ENCODE data around the gene APRT.

APRT gene

DNA sequence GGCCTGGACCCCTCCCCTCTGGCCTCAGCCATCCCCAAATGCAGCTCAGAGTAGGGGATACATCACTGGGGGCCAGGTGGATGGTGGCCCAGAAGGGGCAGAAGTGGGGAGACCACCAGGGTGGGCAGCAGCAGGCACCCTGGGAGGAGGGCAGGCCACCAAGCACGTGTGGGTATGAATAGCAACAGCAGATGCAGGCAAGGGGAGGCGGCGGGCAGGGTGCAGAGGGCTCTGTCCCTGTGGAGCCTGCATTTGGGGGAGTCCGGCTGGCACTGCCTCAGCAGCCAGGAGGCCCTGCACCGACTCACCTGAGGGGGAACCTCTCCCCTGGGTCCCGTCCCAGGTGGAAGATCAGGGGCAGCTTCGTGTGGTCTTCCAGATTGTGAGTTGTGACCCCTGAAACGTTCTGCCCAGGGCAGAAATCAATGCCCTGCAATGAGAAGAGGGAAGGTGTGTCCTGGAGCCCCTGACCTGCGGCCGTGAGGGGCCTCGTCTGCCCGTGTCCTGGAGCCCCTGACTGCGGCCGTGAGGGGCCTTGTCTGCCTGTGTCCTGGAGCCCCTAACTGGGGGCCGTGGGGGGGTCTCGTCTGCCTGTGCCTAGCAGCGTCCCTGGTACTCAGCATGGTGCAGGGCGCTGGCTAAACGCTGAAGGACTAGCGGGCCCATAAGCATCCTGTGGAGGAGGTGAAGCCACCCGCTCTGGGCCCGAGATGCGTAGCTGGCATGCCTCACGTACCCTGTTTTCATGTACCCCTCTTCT is 10.7 kb upstream of the APRT start:
- no peak for DNase-seq (ENCODE audit: low spot score)

DNA sequence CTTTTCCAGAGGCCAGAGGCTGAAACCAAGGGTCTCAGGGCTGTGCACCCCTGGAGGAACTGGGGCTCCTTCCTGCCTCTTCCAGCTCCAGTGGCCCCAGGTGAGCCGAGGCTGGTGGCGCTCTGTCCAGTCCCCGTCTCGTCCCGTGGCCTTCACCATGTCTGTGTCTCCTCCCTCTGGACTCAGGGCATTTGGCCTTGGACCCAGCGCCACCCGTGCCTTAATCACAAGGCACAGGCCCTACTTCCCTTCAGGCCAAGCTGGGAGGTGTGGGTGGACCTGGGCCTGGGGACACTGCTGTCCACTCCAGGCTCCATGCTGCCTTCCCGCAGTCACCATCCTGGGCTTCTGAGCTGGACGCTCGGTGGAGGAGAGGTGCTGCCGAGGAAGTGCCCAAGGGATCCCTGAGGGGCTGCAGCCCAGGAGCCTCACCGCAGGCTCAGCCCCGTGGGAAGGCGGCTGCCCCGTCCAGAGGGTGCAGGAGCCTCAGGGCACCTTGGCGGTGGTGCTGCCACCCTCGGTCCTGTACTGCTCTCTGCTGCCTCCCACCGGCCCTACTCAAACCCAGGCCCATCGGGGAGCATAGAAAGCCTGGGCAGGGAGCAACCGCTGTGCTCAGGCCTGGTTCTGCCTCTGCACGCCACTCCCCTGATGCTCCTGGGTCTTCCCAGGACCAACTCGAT is 9.6 kb upstream of the APRT start:
- DNase-seq (ENCODE audit: low spot score), result no peak

DNA sequence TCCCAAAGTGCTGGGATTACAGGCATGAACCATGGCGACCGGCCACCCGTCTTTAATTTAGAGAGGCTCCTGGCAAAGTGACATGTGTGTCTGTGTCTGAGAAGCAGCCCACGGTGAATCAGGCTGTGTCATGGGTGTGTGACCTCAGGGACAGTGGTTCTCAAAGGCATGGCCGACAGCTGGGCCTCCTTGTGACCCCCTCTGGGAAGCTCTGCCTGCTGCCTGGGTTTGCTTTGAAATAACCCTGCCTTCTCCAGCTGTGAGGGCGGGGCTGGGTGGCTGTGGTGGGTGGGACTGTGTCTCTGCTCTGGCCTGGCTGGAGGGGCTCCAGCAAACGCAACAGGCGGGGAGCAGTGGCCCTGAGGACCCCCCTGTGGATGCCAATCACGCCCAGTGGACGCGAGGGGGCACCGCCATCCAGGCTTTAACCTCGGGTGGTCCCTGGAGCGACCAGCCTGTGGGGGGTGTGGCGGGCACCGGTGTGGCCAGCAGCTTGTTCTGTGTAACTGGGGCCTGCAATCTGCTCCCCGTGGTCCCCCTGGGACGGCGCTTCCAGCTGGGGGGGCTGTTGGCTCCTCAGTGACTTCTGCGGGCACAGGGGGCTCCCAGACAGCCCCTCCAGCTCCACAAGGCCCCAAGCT is 8.8 kb upstream of the APRT start:
- DNase-seq (ENCODE audit: low spot score), result no peak

DNA sequence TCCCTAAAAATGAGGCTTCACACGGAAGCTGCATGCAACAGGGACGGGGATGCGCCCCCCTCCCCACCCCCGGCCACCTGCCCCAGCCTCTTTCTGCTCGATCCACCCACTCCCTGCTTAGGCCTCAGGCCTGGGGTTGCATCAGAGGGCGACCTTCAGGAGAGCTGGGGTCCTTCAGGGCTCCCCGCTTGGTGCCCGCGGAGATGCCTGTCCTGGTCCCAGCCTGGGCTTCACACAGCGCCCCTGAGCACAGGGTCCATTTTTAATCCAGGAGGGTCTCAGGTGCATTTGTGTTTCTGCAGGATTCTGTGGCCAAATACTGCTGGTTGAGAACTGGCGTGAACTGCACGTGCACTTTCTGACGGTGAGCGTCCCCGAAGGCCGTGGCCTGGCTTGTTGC is 7.4 kb upstream of the APRT start:
- no peak for DNase-seq (ENCODE audit: low spot score)

DNA sequence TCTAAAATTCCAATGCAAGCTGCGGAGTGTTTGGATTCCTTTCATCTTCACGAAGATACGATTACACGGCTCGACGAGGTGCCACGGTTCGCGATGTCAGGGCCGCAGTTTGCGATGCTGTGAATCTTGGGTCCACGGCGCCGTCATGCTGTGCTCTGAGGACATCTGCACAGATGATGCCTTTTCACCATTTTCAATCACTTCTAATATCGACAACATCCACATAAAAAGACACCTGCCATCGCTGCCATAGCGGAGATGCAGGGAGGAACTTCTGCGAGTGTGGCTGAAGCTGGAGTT is 6.8 kb upstream of the APRT start:
- DNase-seq (ENCODE audit: low spot score), result no peak

DNA sequence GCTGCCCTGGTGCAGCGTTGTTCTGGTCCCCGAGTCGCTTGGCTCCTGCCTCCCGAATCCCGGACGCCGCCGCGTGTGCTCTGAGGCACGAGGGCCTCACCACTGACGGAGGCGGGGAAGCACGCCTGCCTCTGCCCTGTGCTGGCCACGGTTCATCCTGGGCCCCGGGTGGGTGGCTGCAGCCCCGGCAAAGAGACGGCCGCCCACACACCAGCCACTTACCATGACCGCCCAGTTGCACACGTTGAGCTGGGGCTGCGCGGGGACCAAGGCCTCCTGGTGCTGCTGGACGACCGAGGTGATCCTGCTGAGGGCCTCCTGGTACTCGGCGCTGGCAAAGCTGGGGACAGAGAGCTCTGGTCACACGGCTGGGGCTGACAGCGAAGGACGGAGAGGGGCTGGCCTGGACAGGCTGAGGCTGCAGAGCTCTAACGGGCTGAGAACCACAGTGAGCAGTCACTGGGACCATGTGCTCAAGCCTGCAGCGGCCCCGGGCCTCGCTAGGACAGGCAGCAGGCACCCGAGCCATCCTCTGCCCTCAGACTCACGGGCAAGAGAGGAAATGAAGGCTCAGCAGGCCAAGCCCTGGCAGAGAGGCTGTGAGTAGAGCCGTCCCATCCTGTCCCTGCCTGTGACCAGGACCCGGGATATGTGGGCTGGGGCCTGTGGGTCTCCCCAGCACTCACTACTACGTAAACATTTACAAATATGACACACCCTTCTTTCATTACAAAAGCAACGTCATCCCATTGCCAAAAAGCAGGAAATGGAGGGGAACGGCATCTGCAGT is 6.3 kb upstream of the APRT start:
- DNase-seq (ENCODE audit: low spot score), result no peak

DNA sequence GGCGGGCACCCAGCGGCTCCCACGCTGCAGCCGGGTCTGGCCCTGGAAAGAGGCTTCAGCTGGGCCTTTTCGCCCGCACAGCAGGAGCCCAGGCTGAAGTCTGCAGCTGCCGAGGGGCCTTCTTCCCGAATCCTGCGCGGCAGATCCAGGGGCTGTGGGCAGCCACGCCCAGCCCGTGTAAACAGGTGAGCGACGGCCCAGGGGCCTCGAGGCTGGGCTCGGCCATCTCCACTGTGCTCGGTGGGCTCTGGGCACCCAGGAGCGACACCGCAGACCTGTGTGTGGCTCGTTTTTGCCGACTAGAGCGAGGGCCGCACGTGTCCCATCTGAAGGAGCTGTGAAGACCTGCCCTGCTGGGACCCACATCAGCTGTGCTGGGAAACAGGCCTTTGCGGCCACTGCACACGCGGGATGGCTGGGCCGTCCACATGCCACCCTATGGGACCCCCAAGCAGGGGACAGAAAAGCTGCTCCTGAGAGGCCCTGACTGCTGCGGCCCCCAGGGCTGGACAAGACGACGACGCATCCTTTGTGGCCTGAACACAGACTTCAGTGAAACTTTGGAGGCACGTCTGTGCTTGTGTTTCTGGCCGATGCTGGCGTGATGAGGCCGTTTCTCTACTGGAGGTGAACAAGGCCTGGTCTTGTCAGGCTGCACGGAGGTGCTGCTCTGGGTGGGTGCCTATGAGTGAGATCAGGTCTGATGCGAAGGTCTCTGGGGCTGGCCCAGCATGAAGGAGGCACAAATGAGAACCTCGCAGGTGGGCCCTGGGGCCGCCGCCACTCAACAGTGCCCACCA is 5.2 kb upstream of the APRT start:
- DNase-seq (ENCODE audit: low spot score), result no peak

DNA sequence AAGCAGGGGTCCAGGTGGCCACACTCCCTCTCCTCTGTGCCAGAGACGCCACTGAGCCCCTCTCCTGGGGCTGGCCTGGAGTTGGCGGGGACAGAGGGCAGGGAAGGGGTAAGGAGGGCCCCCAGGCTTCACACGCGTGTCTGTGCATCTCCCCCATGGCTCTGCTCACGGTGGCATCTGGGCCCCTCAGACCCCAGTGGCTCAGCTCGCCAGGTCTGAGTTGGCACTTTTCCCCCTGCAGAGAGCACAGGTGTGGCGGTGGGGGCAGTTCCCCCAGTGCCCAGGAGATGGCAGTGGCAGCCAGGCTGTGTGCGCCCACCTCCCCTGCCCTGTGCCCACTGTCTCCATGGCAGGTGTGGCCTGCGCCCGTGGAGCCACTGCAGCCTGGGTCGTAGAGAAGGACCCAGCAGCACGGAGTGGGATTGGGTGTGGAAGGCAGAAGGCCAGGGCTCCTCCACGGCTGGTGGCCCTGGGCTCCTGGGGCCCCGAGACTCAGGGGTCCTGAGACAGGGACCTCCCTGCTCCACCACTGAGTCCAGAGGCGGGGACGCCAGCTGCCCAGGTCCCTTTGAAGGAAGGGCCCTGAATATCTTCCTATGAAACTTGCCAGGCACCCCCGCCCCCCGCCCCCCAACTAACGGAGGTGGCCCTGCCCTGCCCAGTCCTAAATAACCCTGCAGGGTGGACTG is 4.3 kb upstream of the APRT start:
- DNase-seq (ENCODE audit: low spot score), result no peak

DNA sequence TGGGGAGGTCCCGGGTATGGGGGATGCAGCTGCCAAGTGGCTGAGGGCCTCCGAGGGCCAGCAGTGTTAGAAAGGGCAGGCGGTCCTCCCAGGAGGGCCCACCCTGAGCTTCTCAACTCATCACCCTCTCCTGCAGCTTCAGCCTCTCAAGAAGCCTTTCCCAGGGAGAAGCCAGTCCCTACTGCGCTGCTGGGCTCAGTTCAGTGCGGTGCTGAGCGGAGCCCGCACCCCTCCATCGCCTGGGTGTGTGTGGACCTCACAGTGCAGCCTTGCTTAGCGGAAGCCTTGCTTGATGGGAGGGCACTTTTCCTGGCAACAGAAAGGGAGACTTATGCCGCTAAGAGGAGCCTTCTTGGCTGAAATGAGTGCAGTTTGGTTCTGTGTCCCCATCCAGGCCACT is 3.5 kb upstream of the APRT start:
- no peak for DNase-seq (ENCODE audit: low spot score)

DNA sequence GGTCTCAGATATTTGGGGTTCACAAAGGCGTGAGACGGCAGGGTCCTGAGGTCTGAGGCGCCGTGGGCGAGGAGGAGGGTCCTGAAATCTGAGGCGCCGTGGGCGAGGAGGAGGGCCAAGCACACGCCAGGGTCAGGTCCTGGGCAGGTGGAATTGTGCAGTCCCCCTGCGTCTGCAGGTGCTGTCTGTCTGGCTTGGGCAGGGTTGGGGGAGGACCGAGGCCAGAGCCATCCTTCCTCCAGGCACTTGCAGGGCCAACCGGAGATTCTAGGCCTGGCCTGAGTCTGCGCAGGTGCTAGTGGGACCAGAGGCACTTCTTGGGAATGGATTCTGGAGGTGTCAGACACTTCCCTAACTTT is 2.4 kb upstream of the APRT start:
- no peak for DNase-seq (ENCODE audit: low spot score)

DNA sequence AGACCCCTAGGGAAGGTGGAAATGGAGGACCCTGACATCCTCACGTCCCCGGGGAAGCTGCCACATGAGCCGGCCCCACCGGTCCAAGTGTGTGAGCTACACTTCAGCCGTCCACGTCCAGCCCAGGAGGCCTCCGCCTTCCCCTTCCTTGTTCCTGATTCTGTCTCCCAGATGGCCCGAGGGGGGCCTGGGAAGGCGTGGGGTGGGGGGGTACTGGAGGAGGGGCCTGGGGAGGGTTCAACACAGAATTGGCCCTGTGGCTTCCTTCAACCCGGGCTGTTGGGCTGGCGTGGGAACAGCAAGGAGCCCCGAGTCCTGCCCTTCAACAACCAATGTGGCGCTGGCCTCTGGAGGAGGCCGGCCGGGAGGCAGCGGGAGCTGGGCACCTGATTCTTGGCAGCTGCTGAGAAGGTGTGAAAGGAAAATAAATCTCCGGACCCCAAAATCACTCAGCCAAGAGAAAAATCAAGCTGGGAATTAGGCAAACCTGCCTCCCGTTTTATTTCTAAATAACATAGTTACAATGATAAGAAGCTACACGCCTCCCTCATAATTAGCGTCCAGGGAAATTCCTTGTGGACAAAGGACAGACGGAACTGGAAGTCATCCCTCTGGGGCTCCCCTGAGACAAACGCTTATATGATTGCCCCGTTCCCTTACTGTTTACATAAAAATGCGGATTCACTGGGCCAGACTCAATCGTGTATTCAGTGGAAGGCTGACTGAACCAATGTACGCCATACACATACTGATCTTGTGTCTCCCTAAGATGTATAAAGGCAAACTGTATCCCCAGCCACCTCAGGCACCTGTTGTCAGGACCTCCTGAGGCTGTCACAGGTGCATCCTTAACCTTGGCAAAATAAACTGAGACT is 1.8 kb upstream of the APRT start:
- no peak for DNase-seq (ENCODE audit: low spot score)

DNA sequence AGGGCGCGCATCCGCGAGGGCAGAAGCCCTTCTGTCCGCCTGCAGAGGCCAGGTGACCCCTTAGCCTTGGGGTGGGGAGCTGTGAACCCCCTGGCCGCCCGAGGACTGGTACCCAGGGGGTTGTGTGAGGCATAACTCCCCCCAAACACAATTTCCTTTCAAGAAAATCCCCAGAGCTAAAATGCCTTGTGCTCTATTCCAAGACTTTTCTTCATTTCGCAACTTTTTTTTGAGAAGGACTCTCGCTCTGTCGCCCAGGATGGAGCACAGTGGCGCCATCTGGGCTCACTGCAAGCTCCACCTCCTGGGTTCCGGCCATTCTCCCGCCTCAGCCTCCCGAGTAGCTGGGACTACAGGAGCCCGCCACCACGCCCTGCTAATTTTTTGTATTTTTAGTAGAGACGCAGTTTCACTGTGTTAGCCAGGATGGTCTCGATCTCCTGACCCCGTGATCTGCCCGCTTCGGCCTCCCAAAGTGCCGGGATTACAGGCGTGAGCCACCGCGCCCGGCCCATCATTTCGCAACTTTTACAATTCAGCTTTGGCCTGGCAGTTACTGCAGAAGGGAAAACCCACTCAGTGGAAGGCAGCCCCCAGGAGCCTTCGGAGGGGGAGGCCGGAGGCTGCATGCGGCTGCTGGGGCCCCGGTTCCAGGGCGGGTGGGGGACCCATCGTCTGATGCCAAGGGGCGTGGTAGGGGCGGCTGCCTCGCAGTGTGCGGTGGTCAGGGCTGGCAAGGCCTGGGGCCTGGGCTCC is 963 bp upstream of the APRT start:
- no peak for DNase-seq (ENCODE audit: low spot score)

DNA sequence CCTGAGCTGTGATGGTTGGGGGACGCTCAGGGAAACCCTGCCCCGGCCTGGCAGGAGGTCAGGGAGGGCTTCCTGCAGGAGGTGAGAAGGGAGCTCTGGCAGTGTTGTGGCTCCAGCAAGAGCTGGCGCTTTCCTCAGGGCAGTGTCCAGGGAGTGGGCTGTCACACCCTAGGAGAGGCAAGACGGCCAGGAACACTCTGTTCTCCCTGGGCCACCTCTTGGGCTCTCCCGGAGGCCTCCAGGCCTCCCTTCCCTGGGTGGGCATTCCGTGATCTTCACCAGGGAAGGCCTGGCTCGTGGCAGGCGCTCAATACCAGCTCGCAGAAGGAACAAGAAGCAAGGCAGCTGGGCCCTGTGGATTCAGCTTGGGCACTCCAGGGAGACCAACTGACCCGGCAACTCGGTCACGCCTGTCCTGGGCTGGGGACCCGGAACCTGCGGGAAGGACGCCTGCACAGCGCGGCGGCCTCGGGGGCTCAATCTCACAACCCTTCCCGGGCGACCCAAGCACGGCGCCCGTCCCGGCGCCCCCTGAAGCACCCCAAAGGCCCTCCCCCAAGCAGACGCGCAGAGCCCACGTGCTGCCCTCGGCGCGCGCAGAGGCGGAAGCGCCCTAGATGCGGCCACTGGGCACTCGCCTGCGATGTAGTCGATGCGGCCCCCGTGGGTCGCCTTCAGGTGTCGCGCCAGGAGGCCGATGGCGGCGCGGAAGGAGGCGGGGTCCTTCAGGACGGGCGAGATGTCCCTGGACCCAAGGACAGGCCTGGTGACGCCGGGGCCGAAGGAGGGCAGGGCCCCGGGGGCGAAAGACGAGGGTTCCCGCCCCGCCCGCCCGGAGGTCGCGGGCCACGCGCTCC is 588 bp downstream of the APRT start:
- DNase-seq (ENCODE audit: low spot score), result peak; percentile 86

DNA sequence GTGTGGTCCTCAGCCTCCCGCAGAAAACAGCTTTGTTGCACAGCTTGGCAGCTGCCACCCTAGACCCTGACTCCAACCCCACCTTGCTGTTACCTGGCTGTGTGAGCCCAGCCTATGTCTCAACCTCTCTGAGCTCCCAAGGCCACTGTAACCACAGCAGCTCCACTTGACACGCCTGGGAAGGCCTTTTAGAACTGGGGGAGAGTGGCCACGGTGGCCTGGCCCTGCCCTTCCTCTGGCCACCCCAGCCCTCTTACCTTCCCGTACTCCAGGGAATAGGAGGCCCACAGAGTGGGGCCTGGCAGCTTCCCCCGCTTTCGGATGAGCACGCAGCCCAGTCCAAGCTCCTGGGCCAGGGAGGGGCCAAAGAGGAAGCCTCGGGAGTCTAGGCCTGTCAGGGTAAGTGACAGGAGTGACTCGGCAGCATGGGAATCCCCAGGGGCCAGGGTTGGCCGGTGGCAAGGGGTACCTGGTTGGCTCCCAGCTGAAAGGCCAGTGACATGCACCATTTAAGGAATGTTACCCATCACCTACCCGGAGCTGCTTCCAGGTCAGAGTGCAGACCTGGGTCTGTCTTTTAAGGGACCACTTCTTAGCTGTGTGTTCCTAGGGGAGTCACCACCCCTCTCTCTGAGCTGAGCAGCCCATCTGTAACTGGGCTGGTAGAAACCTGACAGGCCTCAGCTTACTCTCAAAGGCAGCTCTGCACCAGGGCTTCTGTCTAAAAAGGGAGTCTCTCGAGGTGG is 1.4 kb downstream of the APRT start:
- no peak for DNase-seq (ENCODE audit: low spot score)

DNA sequence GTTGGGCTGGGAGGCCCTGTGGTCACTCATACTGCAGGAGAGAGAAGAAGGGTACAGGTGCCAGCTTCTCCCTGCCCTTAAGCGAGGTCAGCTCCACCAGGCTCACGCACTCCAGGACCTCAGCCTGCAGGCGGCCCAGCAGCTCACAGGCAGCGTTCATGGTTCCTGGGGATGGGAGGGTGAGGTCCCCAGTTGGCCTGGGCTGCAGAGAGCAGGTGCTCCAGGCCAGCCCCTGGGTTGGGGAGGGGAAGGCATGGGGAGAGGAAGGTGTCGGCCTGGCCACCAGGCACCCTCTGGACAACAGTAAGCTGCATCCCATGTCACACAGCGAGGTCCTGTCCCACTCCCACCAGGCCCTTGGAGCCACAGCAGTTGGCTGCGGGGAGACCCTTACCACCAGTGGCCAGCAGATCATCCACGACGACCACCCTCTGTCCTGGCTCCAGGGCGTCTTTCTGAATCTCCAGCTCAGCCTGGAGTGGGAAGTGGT is 2.0 kb downstream of the APRT start:
- no peak for DNase-seq (ENCODE audit: low spot score)

DNA sequence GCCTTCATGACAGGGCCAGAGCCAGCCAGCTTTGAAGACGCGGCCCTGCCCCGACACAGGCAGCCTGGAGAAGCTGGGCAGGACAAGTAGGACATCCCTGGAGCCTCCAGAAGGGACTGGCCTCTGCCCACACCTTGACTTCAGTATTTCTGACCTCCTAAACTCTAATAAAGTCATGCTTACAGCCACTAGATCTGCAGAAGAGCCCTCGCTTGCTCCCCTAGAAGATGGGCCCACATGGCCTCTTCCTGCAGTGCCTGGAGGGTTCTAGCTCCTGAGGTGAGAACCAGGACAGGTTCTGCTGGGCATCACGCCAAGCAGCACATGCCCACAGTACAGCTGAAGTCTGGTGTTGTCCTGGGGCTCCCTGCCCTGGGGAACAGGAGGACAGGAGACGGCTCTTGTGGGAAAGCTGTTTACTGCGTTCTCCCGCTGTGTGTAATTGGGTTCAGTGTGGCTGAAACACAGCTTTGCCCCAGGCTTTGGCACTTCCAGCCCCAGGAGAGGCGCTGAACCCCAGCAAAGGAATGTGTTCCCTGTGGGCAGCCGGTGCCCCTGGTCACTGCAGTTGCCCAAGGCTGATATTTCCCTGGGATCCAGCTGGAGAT is 2.6 kb downstream of the APRT start:
- no peak for DNase-seq (ENCODE audit: low spot score)
